ENCODE data around the gene FAM25G. TPM values are rescaled to one million over a fixed set of nuclear protein-coding genes. Genes with fewer than 3 reads are reported as not detected.

FAM25G gene
- total and polyA plus RNA-seq, 2 donors from 2014 or later: not detected

DNA sequence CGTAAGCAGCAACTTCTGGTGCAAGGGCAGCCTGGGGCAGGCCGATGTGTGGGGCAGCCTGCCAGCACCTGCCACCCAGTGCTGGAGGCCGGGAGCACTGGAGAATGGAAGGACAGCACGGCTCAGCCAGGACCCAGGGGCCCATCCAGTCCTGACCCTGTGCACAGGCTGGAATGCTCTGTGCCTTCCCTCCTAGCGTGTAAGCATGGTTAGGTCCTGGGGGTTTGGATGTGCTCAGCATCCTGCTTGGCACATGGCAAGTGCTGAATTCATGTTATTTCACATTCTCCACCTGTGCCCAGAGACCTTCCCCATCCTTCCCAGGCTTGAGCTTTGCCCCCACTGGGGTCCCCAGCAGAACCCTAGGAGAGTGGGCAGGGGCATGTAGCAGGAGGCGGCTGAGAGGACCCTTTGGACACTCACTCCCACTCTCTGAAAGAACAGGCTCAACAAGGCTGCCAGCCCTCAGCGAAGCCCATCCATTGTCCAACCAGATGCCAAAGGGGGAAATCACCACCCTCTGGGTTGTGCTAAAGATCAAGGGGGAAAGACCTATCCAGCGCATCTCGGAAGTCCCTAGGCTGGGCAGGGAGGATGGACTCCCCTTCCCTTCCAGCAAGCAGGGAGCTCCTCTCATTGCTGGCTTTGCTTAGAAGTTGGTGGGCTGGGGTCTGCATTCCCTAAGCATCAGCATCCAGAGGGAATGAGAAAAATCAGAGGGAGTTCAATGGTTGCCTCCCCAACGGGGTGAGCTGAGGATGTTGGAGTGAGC, 37.3 kb downstream of the FAM25G start:
- DNase-seq (peak in 2 of 5 donors; percentile 16 to 38), FAIRE-seq (no peak)
- no peak overlapping the region for H3K4me3 ChIP-seq (ENCODE audit: low read length in 3 of 3)
- intact Hi-C loops (cut with DNase I): no loop called here
- H3K4me1 ChIP-seq (ENCODE audit: control insufficient read depth in 2 of 3, insufficient read depth in 2 of 3, low read depth in 1 of 3, low read length in 3 of 3): peaks cover 0 to 2% (median 0%) of the 10 kb centered on the region in 3 donors
- no peaks in the 10 kb centered on the region for H3K36me3 ChIP-seq (ENCODE audit: control insufficient read depth in 2 of 3, insufficient read depth in 3 of 3, low read length in 3 of 3)
- H3K27me3 ChIP-seq (ENCODE audit: control insufficient read depth, insufficient read depth, low read length): no peaks in the 10 kb centered on the region
- no peak overlapping the region for H3K9ac ChIP-seq (ENCODE audit: low read length in 3 of 3)
- H3K9me3 ChIP-seq (ENCODE audit: control insufficient read depth in 2 of 3, insufficient read depth in 1 of 3, low read length in 3 of 3): no peaks in the 10 kb centered on the region
- TF ChIP-seq, protein P1, sequence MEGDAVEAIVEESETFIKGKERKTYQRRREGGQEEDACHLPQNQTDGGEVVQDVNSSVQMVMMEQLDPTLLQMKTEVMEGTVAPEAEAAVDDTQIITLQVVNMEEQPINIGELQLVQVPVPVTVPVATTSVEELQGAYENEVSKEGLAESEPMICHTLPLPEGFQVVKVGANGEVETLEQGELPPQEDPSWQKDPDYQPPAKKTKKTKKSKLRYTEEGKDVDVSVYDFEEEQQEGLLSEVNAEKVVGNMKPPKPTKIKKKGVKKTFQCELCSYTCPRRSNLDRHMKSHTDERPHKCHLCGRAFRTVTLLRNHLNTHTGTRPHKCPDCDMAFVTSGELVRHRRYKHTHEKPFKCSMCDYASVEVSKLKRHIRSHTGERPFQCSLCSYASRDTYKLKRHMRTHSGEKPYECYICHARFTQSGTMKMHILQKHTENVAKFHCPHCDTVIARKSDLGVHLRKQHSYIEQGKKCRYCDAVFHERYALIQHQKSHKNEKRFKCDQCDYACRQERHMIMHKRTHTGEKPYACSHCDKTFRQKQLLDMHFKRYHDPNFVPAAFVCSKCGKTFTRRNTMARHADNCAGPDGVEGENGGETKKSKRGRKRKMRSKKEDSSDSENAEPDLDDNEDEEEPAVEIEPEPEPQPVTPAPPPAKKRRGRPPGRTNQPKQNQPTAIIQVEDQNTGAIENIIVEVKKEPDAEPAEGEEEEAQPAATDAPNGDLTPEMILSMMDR (IDR thresholded peaks at IDR 0.05; ENCODE audit: borderline replicate concordance, extremely low read depth, insufficient read depth): no peak
- H3K27ac ChIP-seq (ENCODE audit: low read depth in 2 of 2, low read length in 2 of 2): no peak overlapping the region

DNA sequence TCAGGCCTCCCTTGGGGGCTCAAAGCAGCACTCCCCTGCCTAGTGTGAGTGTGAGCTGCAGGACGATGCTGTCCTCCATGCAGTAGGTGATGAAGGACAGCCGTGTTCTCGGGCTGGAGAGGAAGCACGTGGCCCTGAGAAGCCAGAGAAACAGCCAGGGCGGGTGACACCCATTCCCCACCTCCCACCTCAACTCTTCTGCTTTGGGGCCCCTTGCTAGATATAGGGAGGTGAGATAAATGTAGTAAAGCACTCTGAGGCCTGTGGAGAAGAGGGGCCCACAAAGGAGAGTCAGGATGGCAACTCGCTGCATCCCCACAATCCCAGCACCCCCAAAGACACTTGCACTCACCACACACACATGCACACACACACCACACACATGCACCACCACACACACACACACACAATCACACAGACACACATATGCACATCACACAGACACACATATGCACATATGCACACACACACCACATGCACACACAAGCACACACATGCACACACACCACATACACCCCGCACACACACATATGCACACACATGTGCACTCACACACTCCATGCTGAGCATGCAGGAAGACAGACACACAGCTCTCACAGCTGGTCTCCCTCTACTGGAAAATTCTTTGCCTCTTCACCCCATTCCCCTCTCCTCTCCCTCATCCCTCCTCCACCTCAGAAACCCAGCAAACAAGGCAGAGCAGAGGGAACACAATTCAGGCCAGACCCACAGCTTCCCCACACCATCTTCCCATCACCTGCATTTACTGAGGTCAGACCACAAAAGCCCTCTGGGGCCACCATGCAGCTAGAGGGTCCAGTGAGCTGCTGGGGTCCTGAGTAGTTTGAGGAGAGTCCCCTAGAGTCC, 38.1 kb downstream of the FAM25G start:
- intact Hi-C loops (cut with DNase I): no loop called here
- FAIRE-seq (no peak), DNase-seq (peak in 1 of 5 donors; percentile 7)

DNA sequence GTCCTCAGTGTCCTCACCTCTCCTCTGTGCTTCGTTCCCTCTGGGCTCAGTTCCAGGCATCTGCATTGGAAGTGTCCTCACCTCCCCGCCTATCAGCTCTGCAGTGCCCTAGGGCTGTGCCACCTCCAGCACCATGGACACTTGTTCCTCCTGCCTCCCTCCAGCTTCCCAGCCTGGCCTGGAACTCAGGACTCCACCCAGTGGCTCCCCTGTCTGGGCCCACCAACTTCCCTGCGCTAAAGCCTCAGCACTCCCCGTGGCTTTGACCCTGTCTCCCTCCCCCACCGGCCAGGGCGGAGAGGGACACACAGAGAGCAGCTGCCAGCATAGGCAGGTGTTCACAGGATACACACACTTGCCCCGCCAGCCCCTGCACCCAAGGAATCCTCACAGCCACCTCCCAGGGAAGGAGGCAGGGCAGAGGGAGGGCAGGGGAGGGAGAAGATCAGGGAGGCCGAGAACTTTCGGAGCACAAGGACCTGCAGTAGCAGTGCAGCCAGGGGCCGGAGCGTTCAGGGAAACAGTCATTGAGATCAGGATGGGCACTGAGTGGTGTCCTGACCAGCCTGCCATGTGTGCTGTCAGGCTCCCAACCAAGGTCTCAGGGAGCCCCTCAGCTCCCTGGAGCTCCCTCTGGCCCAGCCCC, 38.9 kb downstream of the FAM25G start:
- Histone ChIP-seq H3K4me1 (ENCODE audit: control insufficient read depth in 2 of 3, insufficient read depth in 2 of 3, low read depth in 1 of 3, low read length in 3 of 3) (peaks cover 0 to 2% (median 0%) of the 10 kb centered on the region in 3 donors), H3K4me3 (ENCODE audit: low read length in 3 of 3) (no peak overlapping the region), H3K9me3 (ENCODE audit: control insufficient read depth in 2 of 3, insufficient read depth in 1 of 3, low read length in 3 of 3) (no peaks in the 10 kb centered on the region), H3K36me3 (ENCODE audit: control insufficient read depth in 2 of 3, insufficient read depth in 3 of 3, low read length in 3 of 3) (no peaks in the 10 kb centered on the region), H3K27ac (ENCODE audit: low read depth in 2 of 2, low read length in 2 of 2) (no peak overlapping the region), H3K27me3 (ENCODE audit: control insufficient read depth, insufficient read depth, low read length) (no peaks in the 10 kb centered on the region), H3K9ac (ENCODE audit: low read length in 3 of 3) (no peak overlapping the region)
- FAIRE-seq (no peak), DNase-seq (peak in 2 of 5 donors; percentile 32 to 67)
- intact Hi-C loops (cut with DNase I): no loop called here
- TF ChIP-seq, protein P1 (IDR thresholded peaks at IDR 0.05; ENCODE audit: borderline replicate concordance, extremely low read depth, insufficient read depth): no peak

More for the DNA sequence above, 38.1 kb downstream of the FAM25G start:
- Histone ChIP-seq H3K36me3 (ENCODE audit: control insufficient read depth in 2 of 3, insufficient read depth in 3 of 3, low read length in 3 of 3) (no peaks in the 10 kb centered on the region), H3K9me3 (ENCODE audit: control insufficient read depth in 2 of 3, insufficient read depth in 1 of 3, low read length in 3 of 3) (no peaks in the 10 kb centered on the region), H3K27me3 (ENCODE audit: control insufficient read depth, insufficient read depth, low read length) (no peaks in the 10 kb centered on the region), H3K27ac (ENCODE audit: low read depth in 2 of 2, low read length in 2 of 2) (no peak overlapping the region), H3K9ac (ENCODE audit: low read length in 3 of 3) (no peak overlapping the region), H3K4me3 (ENCODE audit: low read length in 3 of 3) (no peak overlapping the region), H3K4me1 (ENCODE audit: control insufficient read depth in 2 of 3, insufficient read depth in 2 of 3, low read depth in 1 of 3, low read length in 3 of 3) (peaks cover 0 to 2% (median 0%) of the 10 kb centered on the region in 3 donors)
- TF ChIP-seq, protein P1 (IDR thresholded peaks at IDR 0.05; ENCODE audit: borderline replicate concordance, extremely low read depth, insufficient read depth): no peak

Measured in kidney (tissue), 14 donors.